ENCODE data around the gene KLHL17.
A peak's percentile ranks its signal among the peaks of the same experiment; 100 is the strongest.
"Not testable (repeated sequence)": the region's sequence is repeated elsewhere in the genome, so short reads cannot be mapped to it uniquely, and the experiment has no call there.

Gene KLHL17

GRCh38 chr1:971751-972506 lies 11.5 kb downstream of the KLHL17 start:
- Mint-ChIP-seq H3K9me3 (no peaks in the 10 kb centered on the region), H3K36me3 (ENCODE audit: low read depth) (peaks cover 2% of the 10 kb centered on the region), H3K27ac (no peak overlapping the region), H3K4me1 (peaks cover 5% of the 10 kb centered on the region), H3K27me3 (peaks cover 26% of the 10 kb centered on the region), H3K4me3 (no peak overlapping the region)
- DNase-seq (no peak), ATAC-seq (no peak)

GRCh38 chr1:972726-973458 lies 12.5 kb downstream of the KLHL17 start:
- Mint-ChIP-seq H3K4me1 (peaks cover 3% of the 10 kb centered on the region), H3K27ac (no peak overlapping the region), H3K9me3 (no peaks in the 10 kb centered on the region), H3K36me3 (ENCODE audit: low read depth) (peaks cover 2% of the 10 kb centered on the region), H3K4me3 (no peak overlapping the region), H3K27me3 (peaks cover 26% of the 10 kb centered on the region)
- ATAC-seq, result no peak
- no peak for DNase-seq

GRCh38 chr1:973459-974292 lies 13.3 kb downstream of the KLHL17 start:
- no peak for ATAC-seq
- no peaks in the 10 kb centered on the region for H3K9me3 Mint-ChIP-seq
- H3K27ac Mint-ChIP-seq, result no peak overlapping the region
- peaks cover 2% of the 10 kb centered on the region for H3K36me3 Mint-ChIP-seq (ENCODE audit: low read depth)
- peaks cover 25% of the 10 kb centered on the region for H3K27me3 Mint-ChIP-seq
- DNase-seq, result no peak
- H3K4me3 Mint-ChIP-seq, result no peak overlapping the region
- peaks cover 6% of the 10 kb centered on the region for H3K4me1 Mint-ChIP-seq

- peaks cover 2% of the 10 kb centered on the region for H3K36me3 Mint-ChIP-seq (ENCODE audit: low read depth)
Measured at GRCh38 chr1:974293-974640, 13.9 kb downstream of the KLHL17 start.

GRCh38 chr1:974687-975328 lies 14.4 kb downstream of the KLHL17 start:
- peaks cover 6% of the 10 kb centered on the region for H3K4me1 Mint-ChIP-seq
- H3K4me3 Mint-ChIP-seq, result no peak overlapping the region
- H3K9me3 Mint-ChIP-seq, result no peaks in the 10 kb centered on the region
- no peak for ATAC-seq
- no peak overlapping the region for H3K27ac Mint-ChIP-seq
- H3K27me3 Mint-ChIP-seq, result peaks cover 18% of the 10 kb centered on the region
- H3K36me3 Mint-ChIP-seq (ENCODE audit: low read depth), result no peaks in the 10 kb centered on the region
- no peak for DNase-seq

More at GRCh38 chr1:974293-974640, 13.9 kb downstream of the KLHL17 start:
- Mint-ChIP-seq H3K4me1 (peaks cover 6% of the 10 kb centered on the region), H3K27ac (no peak overlapping the region), H3K4me3 (no peak overlapping the region), H3K9me3 (no peaks in the 10 kb centered on the region), H3K27me3 (peaks cover 23% of the 10 kb centered on the region)
- ATAC-seq, result no peak
- DNase-seq, result no peak

GRCh38 chr1:975365-975764 lies 15.0 kb downstream of the KLHL17 start:
- H3K36me3 Mint-ChIP-seq (ENCODE audit: low read depth), result no peaks in the 10 kb centered on the region
- H3K4me1 Mint-ChIP-seq, result peaks cover 6% of the 10 kb centered on the region
- DNase-seq, result no peak
- H3K27me3 Mint-ChIP-seq, result peaks cover 18% of the 10 kb centered on the region
- no peaks in the 10 kb centered on the region for H3K9me3 Mint-ChIP-seq
- ATAC-seq, result no peak
- no peak overlapping the region for H3K4me3 Mint-ChIP-seq
- no peak overlapping the region for H3K27ac Mint-ChIP-seq

- no peaks in the 10 kb centered on the region for H3K9me3 Mint-ChIP-seq
- peak; percentile 57 for DNase-seq
- H3K4me1 Mint-ChIP-seq, result peaks cover 6% of the 10 kb centered on the region
- no peaks in the 10 kb centered on the region for H3K36me3 Mint-ChIP-seq (ENCODE audit: low read depth)
- H3K27me3 Mint-ChIP-seq, result peaks cover 18% of the 10 kb centered on the region
- no peak overlapping the region for H3K27ac Mint-ChIP-seq
- H3K4me3 Mint-ChIP-seq, result no peak overlapping the region
- ATAC-seq, result peak; percentile 66
Measured at GRCh38 chr1:975896-976683, 15.7 kb downstream of the KLHL17 start.

- peaks cover 18% of the 10 kb centered on the region for H3K27me3 Mint-ChIP-seq
- DNase-seq; H3K9me3 Mint-ChIP-seq; H3K4me3 Mint-ChIP-seq; H3K4me1 Mint-ChIP-seq; H3K27ac Mint-ChIP-seq; ATAC-seq; H3K36me3 Mint-ChIP-seq (ENCODE audit: low read depth): not testable (repeated sequence)
Measured at GRCh38 chr1:976791-977190, 16.4 kb downstream of the KLHL17 start.

GRCh38 chr1:978069-978834 lies 17.9 kb downstream of the KLHL17 start:
- no peak for DNase-seq
- H3K27ac Mint-ChIP-seq, result no peak overlapping the region
- H3K9me3 Mint-ChIP-seq, result no peaks in the 10 kb centered on the region
- H3K36me3 Mint-ChIP-seq (ENCODE audit: low read depth), result no peaks in the 10 kb centered on the region
- H3K4me1 Mint-ChIP-seq, result peaks cover 6% of the 10 kb centered on the region
- H3K27me3 Mint-ChIP-seq, result peaks cover 20% of the 10 kb centered on the region
- no peak for ATAC-seq
- H3K4me3 Mint-ChIP-seq, result no peak overlapping the region

- no peak for ATAC-seq
- no peak overlapping the region for H3K4me3 Mint-ChIP-seq
- H3K27ac Mint-ChIP-seq, result no peak overlapping the region
- H3K4me1 Mint-ChIP-seq, result peaks cover 6% of the 10 kb centered on the region
- H3K36me3 Mint-ChIP-seq (ENCODE audit: low read depth), result no peaks in the 10 kb centered on the region
- H3K9me3 Mint-ChIP-seq, result no peaks in the 10 kb centered on the region
- peaks cover 20% of the 10 kb centered on the region for H3K27me3 Mint-ChIP-seq
- no peak for DNase-seq
Measured at GRCh38 chr1:978835-979743, 18.7 kb downstream of the KLHL17 start.

GRCh38 chr1:979744-980072 lies 19.3 kb downstream of the KLHL17 start:
- peaks cover 19% of the 10 kb centered on the region for H3K27me3 Mint-ChIP-seq
- no peak overlapping the region for H3K27ac Mint-ChIP-seq
- no peak overlapping the region for H3K4me3 Mint-ChIP-seq
- no peak for DNase-seq
- ATAC-seq, result no peak
- H3K4me1 Mint-ChIP-seq, result peaks cover 6% of the 10 kb centered on the region
- no peaks in the 10 kb centered on the region for H3K36me3 Mint-ChIP-seq (ENCODE audit: low read depth)
- no peaks in the 10 kb centered on the region for H3K9me3 Mint-ChIP-seq

- DNase-seq, result no peak
- ATAC-seq, result no peak
- H3K36me3 Mint-ChIP-seq (ENCODE audit: low read depth), result no peaks in the 10 kb centered on the region
- no peak overlapping the region for H3K4me3 Mint-ChIP-seq
- H3K27me3 Mint-ChIP-seq, result peaks cover 17% of the 10 kb centered on the region
- no peaks in the 10 kb centered on the region for H3K9me3 Mint-ChIP-seq
- H3K27ac Mint-ChIP-seq, result no peak overlapping the region
- H3K4me1 Mint-ChIP-seq, result peaks cover 6% of the 10 kb centered on the region
Measured at GRCh38 chr1:980137-980571, 19.8 kb downstream of the KLHL17 start.
